ENCODE measurements around the gene PLCB2.
A peak's percentile ranks its signal among the peaks of the same experiment; 100 is the strongest.

The PLCB2 gene

DNA sequence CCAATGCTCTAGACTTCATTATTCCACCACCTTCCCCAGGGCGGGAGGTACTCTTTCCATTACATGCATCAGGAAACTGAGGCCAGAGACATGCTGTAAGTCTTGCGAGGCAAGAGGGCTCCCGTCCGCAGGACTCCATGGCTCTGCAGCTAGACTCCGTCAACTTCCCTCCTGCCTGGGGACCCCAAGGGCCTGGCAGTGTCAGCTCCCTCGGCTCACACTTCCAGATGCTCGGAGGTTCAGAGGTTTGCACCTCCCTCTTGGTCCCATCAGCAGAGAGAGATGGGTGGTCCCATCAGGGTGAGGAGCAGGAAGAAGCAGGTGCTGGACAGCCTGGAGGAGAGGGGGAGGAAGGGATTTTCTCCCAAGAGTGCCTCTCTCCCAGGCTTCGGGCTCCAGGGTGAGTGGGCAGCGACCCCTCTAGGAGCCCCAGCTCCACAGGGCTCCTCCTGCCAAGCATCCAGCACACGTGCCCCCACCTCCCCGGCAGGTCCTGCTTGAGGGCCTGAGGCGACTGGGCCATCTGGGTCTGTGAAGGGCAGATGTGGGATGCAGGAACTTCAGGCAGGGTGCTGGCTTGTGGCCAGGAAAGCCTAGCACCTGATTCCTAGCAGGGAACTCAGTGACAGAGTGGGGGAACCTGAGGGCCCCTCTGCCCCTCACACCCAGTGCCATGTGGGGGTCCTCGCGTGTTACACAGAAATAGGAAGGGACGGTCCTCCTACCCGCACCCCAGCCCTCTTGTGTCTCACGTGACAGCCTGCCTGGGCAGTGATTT lies 59.5 kb downstream of the PLCB2 start:
- DNase-seq, result no peak

GRCh38 chr15:40247406-40247971 lies 60.2 kb downstream of the PLCB2 start:
- DNase-seq, result peak; percentile 75

- no peak for DNase-seq
Measured at GRCh38 chr15:40246496-40247280, 61.0 kb downstream of the PLCB2 start.

DNA sequence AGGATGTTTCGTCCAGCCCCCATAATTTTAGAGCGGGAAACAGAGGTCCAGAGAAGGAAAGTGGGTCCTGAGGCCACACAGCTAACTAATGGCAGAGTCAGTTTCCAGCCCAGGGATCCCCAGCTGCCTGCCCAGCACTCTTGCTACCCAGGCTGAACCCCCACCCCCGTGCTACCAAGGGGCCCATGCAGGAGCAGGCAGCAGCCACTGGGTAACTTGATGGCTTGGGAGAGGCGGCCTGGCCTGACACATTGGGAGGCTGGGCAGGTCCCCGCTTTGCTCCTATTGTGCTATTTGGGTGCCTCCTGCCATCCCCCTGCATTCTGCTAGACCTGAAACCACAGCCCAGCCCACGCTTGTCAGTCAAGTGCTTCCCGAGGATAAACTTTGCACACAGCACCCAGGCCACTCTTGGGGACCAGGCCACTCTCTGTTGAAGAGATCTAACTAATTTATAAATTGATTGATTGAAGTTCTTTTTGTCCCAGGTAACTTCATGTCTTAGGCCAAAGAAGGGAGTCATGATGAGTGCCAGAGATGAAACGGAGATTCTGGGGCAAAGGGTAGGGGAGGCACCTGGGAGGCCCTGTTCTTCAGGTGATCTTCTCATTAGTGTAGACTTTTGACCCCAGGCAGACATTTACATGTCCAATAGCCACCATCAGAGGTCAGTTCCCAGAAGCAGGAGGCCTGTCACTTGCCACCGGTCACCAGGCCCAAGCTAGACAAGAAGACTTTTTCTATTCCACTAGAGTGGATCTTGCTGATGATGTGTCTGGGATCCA lies 61.9 kb downstream of the PLCB2 start:
- no peak for DNase-seq

DNA sequence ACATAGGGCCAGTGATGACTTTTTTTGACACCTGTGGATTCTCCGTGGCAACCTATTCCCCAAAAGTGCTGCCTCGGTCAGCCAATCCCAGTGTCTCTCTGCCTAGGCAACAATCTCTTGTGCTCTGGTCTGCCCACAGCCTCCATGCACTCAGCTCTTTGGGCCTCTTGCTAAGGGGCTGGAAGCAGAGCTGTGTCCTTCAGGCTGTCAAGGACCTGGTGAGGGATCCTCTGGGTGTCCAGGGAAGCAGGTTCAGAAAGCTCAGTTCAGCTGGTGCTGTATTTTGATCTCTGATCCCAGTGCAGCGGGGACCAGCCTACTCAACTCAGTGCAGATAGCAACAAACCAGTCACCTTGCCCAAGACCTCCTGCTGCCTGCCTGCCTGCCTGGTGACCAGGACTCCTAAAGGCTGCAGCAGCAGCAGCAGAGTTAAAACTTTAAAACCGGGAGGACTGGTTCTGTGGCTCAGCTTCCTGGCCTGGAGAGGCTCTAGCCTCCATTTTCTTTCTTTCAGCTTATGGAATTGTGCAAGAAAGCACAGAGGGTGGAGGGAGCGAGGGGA lies 62.7 kb downstream of the PLCB2 start:
- no peak for DNase-seq

- DNase-seq, result peak; percentile 89
Measured at GRCh38 chr15:40243126-40243810, 64.5 kb downstream of the PLCB2 start.

DNA sequence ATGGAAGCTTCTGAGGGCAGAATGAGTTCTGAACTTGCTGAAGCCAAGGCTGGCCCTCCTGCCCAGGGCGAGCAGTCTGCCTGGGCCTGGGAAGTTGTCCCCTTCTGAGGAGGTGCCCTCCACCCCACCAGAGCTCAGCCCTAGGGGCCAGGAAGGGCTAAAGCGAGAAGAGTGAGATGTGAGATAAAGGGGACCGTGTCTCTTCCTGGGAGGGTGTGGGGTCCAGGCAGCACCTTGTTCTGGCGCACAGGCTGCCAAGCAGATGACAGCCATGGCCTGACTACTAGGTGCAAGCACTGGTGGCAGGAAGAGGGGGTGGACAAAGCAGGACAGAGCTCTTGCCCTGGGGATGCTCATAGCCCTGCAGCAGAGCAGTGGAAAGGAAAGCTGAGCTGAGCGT lies 65.1 kb downstream of the PLCB2 start:
- peak; percentile 23 for DNase-seq

GRCh38 chr15:40242213-40242599 lies 65.5 kb downstream of the PLCB2 start:
- no peak for DNase-seq

GRCh38 chr15:40241269-40242212 lies 66.2 kb downstream of the PLCB2 start:
- no peak for DNase-seq

DNA sequence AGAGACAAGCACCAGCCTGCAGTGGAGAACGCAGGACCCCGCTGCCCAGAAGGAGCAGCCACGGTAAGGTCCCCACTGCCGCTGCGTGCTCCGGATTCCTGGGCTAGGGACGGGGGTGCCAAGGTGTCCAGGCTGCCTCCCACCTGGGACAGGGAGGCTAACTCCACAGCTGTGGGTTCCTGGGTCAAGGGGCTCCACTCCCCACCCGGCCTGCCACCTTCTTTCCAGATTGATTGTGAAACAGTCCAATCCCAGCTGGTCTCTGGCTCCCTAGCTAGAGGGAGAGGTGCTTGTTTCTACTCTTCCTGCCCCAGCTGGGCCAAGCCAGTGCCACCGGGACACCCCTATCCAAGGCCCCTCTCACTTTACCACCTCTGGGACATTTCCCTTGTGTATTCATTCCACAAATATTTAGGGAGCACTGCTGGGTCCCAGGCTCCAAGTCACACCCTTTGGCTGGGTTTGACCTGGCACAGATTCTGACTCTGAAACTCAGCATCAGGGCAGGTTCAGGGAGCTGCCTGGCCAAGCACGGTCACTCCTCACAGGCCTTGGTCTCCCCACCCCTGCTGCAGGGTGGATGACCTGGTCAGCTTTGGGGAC lies 67.0 kb downstream of the PLCB2 start:
- DNase-seq, result no peak

- DNase-seq, result no peak
Measured at GRCh38 chr15:40239693-40240618, 67.8 kb downstream of the PLCB2 start.

GRCh38 chr15:40239404-40239692 lies 68.4 kb downstream of the PLCB2 start:
- no peak for DNase-seq

DNA sequence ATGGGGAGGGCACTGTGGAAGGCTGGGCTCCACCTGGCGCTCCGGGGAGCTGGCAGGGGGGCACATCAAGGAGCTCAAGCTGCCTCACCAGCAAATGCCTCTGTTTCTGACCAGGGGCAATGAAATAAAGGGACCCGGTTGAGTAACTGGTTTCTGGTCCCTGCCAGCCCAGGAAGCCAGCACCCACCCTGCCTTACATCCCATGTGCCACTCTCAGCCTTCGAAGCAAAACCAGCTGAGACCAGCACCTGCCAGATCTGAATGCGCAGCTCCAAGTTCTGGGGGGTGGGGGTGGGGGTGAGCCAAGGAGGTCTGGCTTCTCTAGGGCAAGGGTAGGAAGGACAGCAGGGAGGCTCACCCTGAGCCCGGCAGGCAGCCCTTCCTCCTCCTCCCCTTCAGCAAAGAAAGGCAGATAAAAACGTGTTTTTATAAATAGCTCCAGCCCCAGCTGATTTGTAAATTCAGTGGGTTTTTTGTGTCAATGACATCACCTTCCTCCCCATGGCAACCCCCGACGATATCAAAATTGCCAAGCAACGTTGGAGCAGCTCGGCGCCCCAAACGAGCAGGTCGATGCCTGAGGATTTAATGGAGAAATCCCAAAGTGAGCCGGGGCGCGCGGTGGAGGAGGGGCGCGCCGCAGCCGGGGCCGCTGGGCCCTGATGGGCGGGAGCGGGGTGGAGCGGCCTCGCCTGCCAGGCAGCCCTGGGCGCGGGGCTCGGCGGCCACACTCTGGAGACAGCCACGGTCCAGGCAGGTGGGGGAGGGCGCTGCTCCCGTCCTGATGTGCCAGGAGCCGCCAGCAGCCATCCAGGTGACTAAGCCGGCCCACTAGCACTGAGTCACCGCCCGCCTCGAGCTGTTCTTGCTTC lies 69.0 kb downstream of the PLCB2 start, which contains the start of gene PAK6:
TSS of gene PAK6 (plus strand) at position 532 of the 872 bp plus-strand sequence. CDS start 25,723 bp downstream, outside the sequence.
- peak; percentile 65 for DNase-seq
